Neutrophil (primary cell): Measurements from ENCODE around the gene CCDC197.

ENCODE experiments used
- H3K27ac ChIP-seq: fragments of 200-600 bp; sonication (generic); 2 replicates; pipeline ENCODE4 v1.5.1; 2016; ENCODE audit warnings: mild to moderate bottlenecking, moderate library complexity
- H3K27me3 ChIP-seq: fragments of 200-600 bp; sonication (generic); 2 replicates; pipeline ENCODE4 v1.6.0; 2016; ENCODE audit warnings: mild to moderate bottlenecking
- H3K36me3 ChIP-seq: fragments of 200-600 bp; sonication (generic); 2 replicates; pipeline ENCODE4 v1.5.1; 2017
- H3K4me1 ChIP-seq, 2 experiments: fragments of 200-600 bp in 1 of 2; sonication (generic) in 1 of 2; 1 replicate in 1 of 2; 2 replicates in 1 of 2; pipeline versions ENCODE4 v1.5.1 to v1.6.1; 2013 to 2016; ENCODE audit warnings: low read depth in 1 of 2, low read length in 1 of 2, mild to moderate bottlenecking in 1 of 2, moderate library complexity in 1 of 2; ENCODE audit not compliant: control insufficient read depth in 1 of 2, insufficient read depth in 1 of 2
- H3K4me3 ChIP-seq, 2 experiments: fragments of 200-600 bp in 1 of 2; sonication (generic) in 1 of 2; 1 replicate in 1 of 2; 2 replicates in 1 of 2; pipeline ENCODE4 v1.5.1; 2013 to 2016; ENCODE audit warnings: low read depth in 1 of 2, low read length in 1 of 2, mild to moderate bottlenecking in 1 of 2, moderate library complexity in 1 of 2
- H3K9me3 ChIP-seq: fragments of 200-600 bp; sonication (generic); 2 replicates; pipeline ENCODE4 v1.5.1; 2016
- CTCF ChIP-seq: fragments of 200-600 bp; sonication (generic); IDR thresholded peaks from 2 replicates; pipeline ENCODE4 v1.5.1; 2016; ENCODE audit warnings: antibody characterized with exemption

CCDC197 gene

DNA sequence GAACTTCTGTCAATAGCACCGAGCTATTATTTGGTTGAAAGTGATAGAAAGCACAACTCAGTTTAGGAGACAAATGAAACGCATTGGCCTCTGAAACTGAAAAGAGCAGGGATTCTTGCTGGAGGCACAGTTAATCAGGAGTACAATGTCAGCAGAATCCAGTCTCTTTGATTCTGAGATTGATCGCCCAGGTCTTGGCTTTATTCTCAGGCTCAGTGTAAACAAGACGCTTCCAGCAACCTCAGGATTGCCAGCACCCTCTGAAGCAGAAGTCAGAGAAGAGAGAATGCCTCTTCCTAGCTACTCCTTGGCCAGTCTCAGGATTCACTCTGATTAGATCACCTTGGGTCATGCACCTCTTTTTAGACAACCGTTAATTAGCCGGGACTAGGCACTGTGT, 17.3 kb downstream of the CCDC197 start:
- no peaks in the 10 kb centered on the region for H3K36me3 ChIP-seq
- peaks cover 25% of the 10 kb centered on the region for H3K27me3 ChIP-seq
- no peak overlapping the region for H3K27ac ChIP-seq
- no peaks in the 10 kb centered on the region for H3K9me3 ChIP-seq
- TF ChIP-seq CTCF: no peak
- no peak overlapping the region for H3K4me3 ChIP-seq
- H3K4me1 ChIP-seq: no peaks in the 10 kb centered on the region

- Histone ChIP-seq H3K27ac (no peak overlapping the region), H3K9me3 (no peaks in the 10 kb centered on the region), H3K4me3 (no peak overlapping the region), H3K27me3 (peaks cover 20% of the 10 kb centered on the region), H3K4me1 (no peaks in the 10 kb centered on the region), H3K36me3 (no peaks in the 10 kb centered on the region)
- TF ChIP-seq CTCF: no peak
These were observed 18.1 kb downstream of the CCDC197 start for GRCh38 chr14:94015223-94015622.

DNA sequence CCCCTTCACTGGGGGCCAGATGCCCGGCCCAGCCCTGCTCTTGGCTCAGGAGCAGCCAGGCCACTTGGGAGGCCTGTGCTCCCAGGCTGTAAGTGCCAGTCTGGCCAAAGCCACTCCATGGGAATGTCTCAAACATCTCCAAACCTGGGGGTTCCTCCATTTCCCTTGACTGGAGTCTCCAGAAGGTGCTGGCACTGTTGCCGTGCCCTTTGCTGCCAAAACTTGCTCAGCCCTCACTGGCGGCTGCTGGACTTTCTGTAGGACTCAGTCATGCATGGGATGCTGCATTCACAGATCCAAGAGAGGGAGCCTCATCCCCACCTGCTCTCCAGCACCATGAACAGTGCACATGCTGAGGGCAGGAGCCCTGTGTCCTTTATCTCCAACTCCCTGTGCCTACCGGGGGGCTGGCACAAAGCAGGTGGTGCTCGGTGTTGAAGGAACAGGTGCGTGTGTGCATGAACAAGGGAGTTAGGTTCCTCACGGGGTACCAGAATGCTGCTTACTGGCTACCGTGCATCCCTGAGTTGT, 19.4 kb downstream of the CCDC197 start:
- H3K27ac ChIP-seq: no peak overlapping the region
- no peaks in the 10 kb centered on the region for H3K36me3 ChIP-seq
- H3K4me3 ChIP-seq: no peak overlapping the region
- no peak for TF ChIP-seq CTCF
- no peaks in the 10 kb centered on the region for H3K9me3 ChIP-seq
- no peaks in the 10 kb centered on the region for H3K4me1 ChIP-seq
- peaks cover 14% of the 10 kb centered on the region for H3K27me3 ChIP-seq

GRCh38 chr14:94018308-94018707, 21.2 kb downstream of the CCDC197 start:
- no peak overlapping the region for H3K27ac ChIP-seq
- no peak for TF ChIP-seq CTCF

DNA sequence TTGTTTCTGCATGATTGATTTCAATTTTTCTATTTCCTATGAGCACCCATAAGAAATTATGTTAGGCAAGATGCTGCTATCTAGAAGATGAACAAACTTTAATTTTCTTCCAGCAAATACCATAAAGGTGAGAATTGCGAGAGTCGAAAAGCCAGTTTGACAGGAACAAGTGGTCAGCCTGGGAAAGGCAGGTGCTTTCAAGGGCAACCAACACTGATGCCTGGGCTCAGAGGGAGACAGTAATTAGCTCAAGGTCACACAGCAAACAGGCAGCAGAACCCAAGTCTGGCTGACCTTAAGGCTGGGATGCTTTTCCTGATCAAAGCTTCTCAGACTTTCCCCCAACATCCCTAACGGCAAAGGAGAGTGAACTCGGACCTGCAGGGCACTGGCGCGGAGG, 22.2 kb downstream of the CCDC197 start:
- Histone ChIP-seq H3K9me3 (no peaks in the 10 kb centered on the region), H3K36me3 (no peaks in the 10 kb centered on the region), H3K27me3 (peaks cover 14% of the 10 kb centered on the region), H3K27ac (no peak overlapping the region), H3K4me1 (no peaks in the 10 kb centered on the region), H3K4me3 (no peak overlapping the region)
- TF ChIP-seq CTCF: no peak

More at GRCh38 chr14:94018308-94018707, 21.2 kb downstream of the CCDC197 start:
- H3K27me3 ChIP-seq: peaks cover 14% of the 10 kb centered on the region
- no peaks in the 10 kb centered on the region for H3K4me1 ChIP-seq
- H3K36me3 ChIP-seq: no peaks in the 10 kb centered on the region
- no peaks in the 10 kb centered on the region for H3K9me3 ChIP-seq
- no peak overlapping the region for H3K4me3 ChIP-seq

DNA sequence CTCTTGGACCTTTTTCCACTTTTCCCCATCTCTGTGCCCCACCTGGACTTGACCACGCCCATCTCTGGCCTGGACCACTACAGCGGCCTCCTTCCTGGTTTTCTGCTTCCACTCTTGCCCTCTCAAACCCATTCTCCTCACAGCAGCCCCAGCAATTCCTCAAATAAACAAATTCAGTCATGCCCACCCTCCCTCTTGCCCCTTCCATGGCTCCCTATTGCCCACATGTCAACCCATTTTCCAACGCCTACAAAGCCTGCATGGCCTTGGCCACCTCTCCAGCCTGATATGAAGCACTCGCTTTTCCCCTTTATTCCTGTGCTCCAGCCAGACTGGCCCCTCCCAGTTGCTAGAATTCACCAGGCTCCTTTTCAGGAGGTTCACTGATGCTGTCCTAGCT, 23.2 kb downstream of the CCDC197 start:
- no peak overlapping the region for H3K4me3 ChIP-seq
- H3K27me3 ChIP-seq: peaks cover 14% of the 10 kb centered on the region
- no peaks in the 10 kb centered on the region for H3K36me3 ChIP-seq
- no peaks in the 10 kb centered on the region for H3K4me1 ChIP-seq
- TF ChIP-seq CTCF: no peak
- H3K9me3 ChIP-seq: no peaks in the 10 kb centered on the region
- no peak overlapping the region for H3K27ac ChIP-seq
